ENCODE measurements around the gene IFNL3.
"Not testable (repeated sequence)": the region's sequence is repeated elsewhere in the genome, so short reads cannot be mapped to it uniquely, and the experiment has no call there.

DNA sequence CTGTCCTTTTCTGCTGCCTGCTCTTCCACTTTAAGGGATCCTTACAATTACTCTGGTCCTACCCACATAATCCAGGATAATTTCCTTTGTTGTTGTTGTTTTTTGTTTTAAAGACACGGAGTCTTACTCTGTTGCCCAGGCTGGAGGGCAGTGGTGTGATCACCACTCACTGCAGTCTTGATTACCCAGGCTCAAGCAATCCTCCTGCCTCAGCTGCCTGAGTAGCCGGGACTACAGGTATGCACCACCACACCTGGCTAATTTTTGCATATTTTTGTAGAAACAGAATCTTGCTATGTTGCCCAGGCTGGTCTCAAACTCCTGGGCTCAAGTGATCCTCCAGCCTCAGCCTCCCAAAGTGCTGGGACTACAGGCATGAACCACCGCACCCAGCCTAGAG lies 29.5 kb downstream of the IFNL3 start:
- not testable (repeated sequence) for TF ChIP-seq POLR2AphosphoS5 (IDR thresholded peaks at IDR 0.05; ENCODE audit: borderline replicate concordance, low read depth, low read length); EZH2 (IDR thresholded peaks at IDR 0.05); FOXP2 (optimal IDR thresholded peaks at IDR 0.05; ENCODE audit: control extremely low read depth, extremely low read length, insufficient read depth)
